Fibroblast of peridontal ligament (primary cell): ENCODE measurements around the gene TNFAIP2.
A peak's percentile ranks its signal among the peaks of the same experiment; 100 is the strongest.
"Not testable (repeated sequence)": the region's sequence is repeated elsewhere in the genome, so short reads cannot be mapped to it uniquely, and the experiment has no call there.

ENCODE experiments used
- DNase-seq: peaks from one replicate; pipeline ENCODE4 v3.0.0-alpha.2; 2010; ENCODE audit errors: extremely low read depth

The TNFAIP2 gene

GRCh38 chr14:103155416-103155815, 32.2 kb downstream of the TNFAIP2 start:
- not testable (repeated sequence) for DNase-seq

- no peak for DNase-seq
Measured at GRCh38 chr14:103155826-103156394, 32.6 kb downstream of the TNFAIP2 start.

GRCh38 chr14:103156651-103157378, 33.6 kb downstream of the TNFAIP2 start:
- DNase-seq, result no peak

- no peak for DNase-seq
Measured at GRCh38 chr14:103157969-103158368, 34.7 kb downstream of the TNFAIP2 start.

- no peak for DNase-seq
Measured at GRCh38 chr14:103158688-103159087, 35.4 kb downstream of the TNFAIP2 start.

- DNase-seq, result no peak
Measured at GRCh38 chr14:103160321-103161053, 37.2 kb downstream of the TNFAIP2 start.

- DNase-seq, result no peak
Measured at GRCh38 chr14:103161054-103161397, 37.8 kb downstream of the TNFAIP2 start.

- DNase-seq, result no peak
Measured at GRCh38 chr14:103163199-103163598, 39.9 kb downstream of the TNFAIP2 start.

- DNase-seq, result no peak
Measured at GRCh38 chr14:103164006-103164405, 40.7 kb downstream of the TNFAIP2 start.

GRCh38 chr14:103164779-103165178, 41.5 kb downstream of the TNFAIP2 start:
- no peak for DNase-seq

- no peak for DNase-seq
Measured at GRCh38 chr14:103165323-103165722, 42.1 kb downstream of the TNFAIP2 start.

- DNase-seq, result no peak
Measured at GRCh38 chr14:103169954-103170353, 46.7 kb downstream of the TNFAIP2 start.

GRCh38 chr14:103171206-103171605, 47.9 kb downstream of the TNFAIP2 start:
- DNase-seq, result not testable (repeated sequence)

GRCh38 chr14:103172921-103173320, 49.7 kb downstream of the TNFAIP2 start:
- DNase-seq, result no peak

GRCh38 chr14:103173887-103174286, 50.6 kb downstream of the TNFAIP2 start:
- DNase-seq, result not testable (repeated sequence)

- DNase-seq, result not testable (repeated sequence)
Measured at GRCh38 chr14:103176176-103176575, 52.9 kb downstream of the TNFAIP2 start.

GRCh38 chr14:103177376-103177775, 54.1 kb downstream of the TNFAIP2 start:
- no peak for DNase-seq

- no peak for DNase-seq
Measured at GRCh38 chr14:103178521-103178920, 55.3 kb downstream of the TNFAIP2 start.

- no peak for DNase-seq
Measured at GRCh38 chr14:103179094-103179493, 55.8 kb downstream of the TNFAIP2 start.

- no peak for DNase-seq
Measured at GRCh38 chr14:103180331-103180730, 57.1 kb downstream of the TNFAIP2 start.

- no peak for DNase-seq
Measured at GRCh38 chr14:103184046-103184445, 60.8 kb downstream of the TNFAIP2 start.

GRCh38 chr14:103185051-103186029, 62.1 kb downstream of the TNFAIP2 start:
- DNase-seq, result peak; percentile 55
